HepG2 (cell line): ENCODE results near the gene RPTOR. TPM values are rescaled to one million over a fixed set of nuclear protein-coding genes. Genes with fewer than 3 reads are reported as not detected.

ENCODE experiments used
- ATAC-seq: fragments of 200-7000 bp; cut with Tn5 transposase; 3 replicates; pipeline ENCODE4 v1.9.1; 2020; ENCODE audit warnings: mild to moderate bottlenecking, moderate library complexity
- BruUV-seq: library from RNA; stranded (reverse); fragments of 400-500 nt; replicated peaks from 2 replicates; lab custom pipeline; 2021; lab: Mats Ljungman, UMichigan
- CTCF ChIA-PET: fragments of 300-600 bp; formaldehyde crosslinking; extraction: SDS; loops from one replicate; lab custom pipeline; 2021; ENCODE audit warnings: low total read pairs, inconsistent platforms, low intra/inter-chr PET ratio; lab: Yijun Ruan, JAX
- POLR2A ChIA-PET: fragments of 350-600 bp; sonication (Branson Sonifier 250); formaldehyde crosslinking; loops from one replicate; lab custom pipeline; 2020; ENCODE audit warnings: antibody characterized with exemption, inconsistent platforms; lab: Yijun Ruan, JAX
- DNase-seq: peaks from one replicate; pipeline ENCODE4 v3.0.0-alpha.2; 2015; ENCODE audit warnings: low spot score
- FAIRE-seq: peaks from 3 replicates; lab custom pipeline; 2011; peaks lifted over from hg19 to GRCh38; lab: Jason Lieb, UNC
- H2AFZ ChIP-seq: one replicate; pipeline ENCODE4 v1.6.1; 2011; ENCODE audit warnings: low read length, inconsistent platforms
- H3K27ac ChIP-seq: fragments of 300-600 bp; 3 replicates; pipeline ENCODE4 v1.8.0; 2011; ENCODE audit warnings: mixed run types, mild to moderate bottlenecking, mixed read lengths, low read length, inconsistent platforms; ENCODE audit not compliant: insufficient read depth; ENCODE audit errors: extremely low read length
- H3K27me3 ChIP-seq, 2 experiments: fragments of 200-600 bp in 1 of 2; 2 replicates in 1 of 2; 3 replicates in 1 of 2; pipeline versions ENCODE4 v1.6.0 to v1.8.0; 2011; ENCODE audit warnings: low read length in 2 of 2, mild to moderate bottlenecking in 2 of 2, moderate library complexity in 2 of 2, inconsistent platforms in 1 of 2; ENCODE audit not compliant: insufficient read depth in 2 of 2, control insufficient read depth in 1 of 2
- H3K36me3 ChIP-seq, 2 experiments: fragments of 200-600 bp in 1 of 2; replicated peaks in 1 of 2; 2 replicates in 1 of 2; 3 replicates in 1 of 2; pipeline versions ENCODE4 v1.5.1 to v1.8.0; 2011; ENCODE audit warnings: low read length in 2 of 2, inconsistent platforms in 1 of 2; ENCODE audit not compliant: insufficient read depth in 2 of 2, control insufficient read depth in 1 of 2
- H3K4me1 ChIP-seq: 2 replicates; pipeline ENCODE4 v1.5.1; 2012; ENCODE audit warnings: low read length, inconsistent platforms; ENCODE audit not compliant: insufficient read depth
- H3K4me2 ChIP-seq: 2 replicates; pipeline ENCODE4 v1.6.0; 2011; ENCODE audit warnings: low read depth, low read length, inconsistent platforms
- H3K4me3 ChIP-seq, 3 experiments: fragments of 200-600 bp in 1 of 3; sonication (generic), shearing (Covaris generic) in 1 of 3; replicated peaks in 1 of 3; 2 replicates each; pipeline ENCODE4 v1.5.1; 2011 to 2016; ENCODE audit warnings: low read length in 3 of 3, inconsistent platforms in 2 of 3, low read depth in 2 of 3, mild to moderate bottlenecking in 2 of 3, control low read depth in 1 of 3, mixed read lengths in 1 of 3; ENCODE audit not compliant: insufficient read depth in 1 of 3
- H3K79me2 ChIP-seq: one replicate; pipeline ENCODE4 v1.6.1; 2011; ENCODE audit warnings: low read length, inconsistent platforms; ENCODE audit not compliant: insufficient read depth
- H3K9ac ChIP-seq: 2 replicates; pipeline ENCODE4 v1.6.0; 2011; ENCODE audit warnings: mild to moderate bottlenecking, low read depth, low read length, inconsistent platforms; ENCODE audit not compliant: insufficient read depth
- H3K9me3 ChIP-seq: 2 replicates; pipeline ENCODE4 v1.5.1; 2012; ENCODE audit warnings: mild to moderate bottlenecking, low read length
- H4K20me1 ChIP-seq: 2 replicates; pipeline ENCODE4 v1.6.0; 2011; ENCODE audit warnings: inconsistent platforms, mild to moderate bottlenecking, low read length, moderate library complexity; ENCODE audit not compliant: insufficient read depth
- ATF3 ChIP-seq: sonication (generic); formaldehyde crosslinking; IDR thresholded peaks from 2 replicates; pipeline ENCODE4 v1.4.0; 2020; ENCODE audit warnings: missing genetic modification reagents
- FUBP1 ChIP-seq: sonication (generic); formaldehyde crosslinking; IDR thresholded peaks from 2 replicates; pipeline ENCODE4 v1.5.1; 2020; ENCODE audit warnings: missing genetic modification reagents, mild to moderate bottlenecking, borderline replicate concordance
- RBAK ChIP-seq: sonication (generic); formaldehyde crosslinking; IDR thresholded peaks from 2 replicates; pipeline ENCODE4 v1.5.1; 2020; ENCODE audit warnings: mild to moderate bottlenecking, missing genetic modification reagents
- ZMYM3 ChIP-seq: sonication (generic); formaldehyde crosslinking; IDR thresholded peaks from 2 replicates; pipeline ENCODE4 v1.5.1; 2020; ENCODE audit warnings: mild to moderate bottlenecking, missing genetic modification reagents
- WGBS: methylation state at CpG from one replicate; pipeline ENCODE4 v1.1.6; 2017; ENCODE audit warnings: low lambda C conversion rate; 5-methylcytosine and 5-hydroxymethylcytosine counted together
- in situ Hi-C: cut with HindIII; loops from 2 replicates; pipeline ENCODE4 v1.10.0; 2017; ENCODE audit warnings: low pct_unique_long_range_greater_than_20kb; ENCODE audit not compliant: extremely low pct_ligation_motif_present
- intact Hi-C: fragments of 100-400 bp; cut with micrococcal nuclease; formaldehyde crosslinking; loops from one replicate; pipeline ENCODE4 v1.10.0; 2022; ENCODE audit not compliant: unreplicated experiment
- polyA plus RNA-seq, 8 experiments: library from polyadenylated mRNA; depleted of rRNA in 3 of 8; stranded (reverse) in 7 of 8; unstranded in 1 of 8; fragments of >200 nt; fragmentation: Illumina TruSeq in 4 of 8; extraction: Trizol in 4 of 8; gene quantifications; 2 replicates each; pipeline versions ENCODE4 v1.2.1 to v1.2.3, GENCODE V29; 2011 to 2016; ENCODE audit warnings: low read depth in 4 of 8, missing spikeins in 1 of 8, mixed read lengths in 1 of 8; ENCODE audit not compliant: insufficient read depth in 1 of 8
- total RNA-seq, 5 experiments: library from RNA; depleted of rRNA; stranded (reverse); fragments of >200 nt; fragmentation: Illumina TruSeq; extraction: Trizol; gene quantifications; 2 replicates each; pipeline ENCODE4 v1.2.3, GENCODE V29; 2016; ENCODE audit warnings: low read depth in 1 of 5

Gene RPTOR
- total and polyA plus RNA-seq, 2 of the 13 experiments (the other 11 are each of a cell fraction or from before 2014, with no cell fraction given): 6.6 to 25.3 TPM

- FAIRE-seq (no peak), ATAC-seq (no peak), DNase-seq (no peak)
- TF ChIP-seq FUBP1 (CRISPR knock-in tag) (no peak), ZMYM3 (0 out of 2 replicates have a peak, but pooled peaks have one; percentile 20), RBAK (peak; percentile 98), ATF3 (CRISPR knock-in tag) (no peak)
- no peak overlapping the region for H3K4me2 ChIP-seq
- H4K20me1 ChIP-seq: no peaks in the 10 kb centered on the region
- no peak overlapping the region for H3K27ac ChIP-seq
- H3K4me3 ChIP-seq: no peak overlapping the region
- peaks cover 21 to 79% of the 10 kb centered on the region in 2 experiments for H3K27me3 ChIP-seq
- no TSS peak for BruUV-seq
- H2AFZ ChIP-seq: no peak overlapping the region
- in situ Hi-C loops (no loop called here), intact Hi-C loops (no loop called here)
- no peaks in the 10 kb centered on the region for H3K9me3 ChIP-seq
- WGBS: 35% methylated on average over 12 of the region's 12 CpGs
- ChIA-PET POLR2A (no interaction called here), CTCF (no interaction called here)
- H3K9ac ChIP-seq: no peak overlapping the region
- no peaks in the 10 kb centered on the region for H3K79me2 ChIP-seq
- H3K36me3 ChIP-seq: no peaks in the 10 kb centered on the region
- 0 out of 2 replicates have a peak, but pooled peaks cover 1% of the 10 kb centered on the region for H3K4me1 ChIP-seq
Measured at GRCh38 chr17:80523054-80523744, 21.4 kb upstream of the RPTOR start.
